Right forelimb (tissue), 1 donor: ENCODE results near the gene REV3L.
"Not testable (repeated sequence)": the region's sequence is repeated elsewhere in the genome, so short reads cannot be mapped to it uniquely, and the experiment has no call there.

Experiments
- DNase-seq: peaks from one replicate; pipeline ENCODE4 v3.0.0-alpha.2; 2018

Gene REV3L

DNA sequence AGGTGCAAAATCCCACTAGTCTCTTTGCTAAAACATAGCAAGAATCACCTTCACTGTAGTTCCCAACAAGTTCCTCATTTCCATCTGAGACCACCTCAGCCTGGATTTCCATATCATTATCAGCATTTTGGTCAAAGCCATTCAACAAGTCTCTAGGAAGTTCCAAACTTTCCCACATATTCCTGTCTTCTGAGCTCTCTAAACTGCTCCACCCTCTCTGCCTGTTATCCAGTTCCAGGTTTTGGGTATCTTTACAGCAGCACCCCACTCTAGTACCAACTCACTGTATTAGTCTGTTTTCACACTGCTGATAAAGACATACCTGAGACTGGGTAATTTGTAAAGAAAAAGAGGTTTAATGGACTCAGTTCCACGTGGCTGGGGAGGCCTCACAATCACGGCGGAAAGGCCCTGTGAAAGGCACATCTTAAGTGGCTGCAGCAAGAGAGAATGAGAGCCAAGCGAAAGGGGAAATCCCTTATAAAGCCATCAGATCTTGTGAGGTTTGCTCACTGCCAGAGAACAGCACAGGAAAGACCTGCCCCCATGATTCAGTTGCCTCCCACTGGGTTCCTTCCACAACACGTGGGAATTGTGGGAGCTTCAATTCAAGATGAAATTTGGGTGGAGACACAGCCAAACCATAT is 192.2 kb downstream of the REV3L start:
- DNase-seq: not testable (repeated sequence)

- DNase-seq: not testable (repeated sequence)
These were observed 198.7 kb downstream of the REV3L start for GRCh38 chr6:111284356-111284755.

- no peak for DNase-seq
These were observed 199.3 kb downstream of the REV3L start for GRCh38 chr6:111283707-111284106.

DNA sequence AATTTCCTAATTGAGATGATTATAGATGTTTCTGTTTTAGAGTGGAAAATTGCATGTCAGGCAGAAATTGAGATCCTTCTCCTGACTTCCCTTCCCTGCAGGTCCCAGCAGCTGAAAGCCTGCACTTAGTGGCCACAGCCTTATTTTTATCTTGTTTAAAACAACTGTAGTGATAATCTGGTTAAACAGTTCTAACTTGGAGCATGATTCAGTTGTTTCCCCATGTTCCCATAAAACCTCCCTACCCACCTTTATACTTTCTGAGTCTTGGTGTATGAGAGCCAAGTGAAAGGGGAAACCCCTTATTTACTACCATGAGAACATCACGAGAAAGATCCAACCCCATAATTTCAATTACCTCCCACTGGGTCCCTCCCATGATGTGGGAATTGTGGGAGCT is 200.5 kb downstream of the REV3L start:
- no peak for DNase-seq

DNA sequence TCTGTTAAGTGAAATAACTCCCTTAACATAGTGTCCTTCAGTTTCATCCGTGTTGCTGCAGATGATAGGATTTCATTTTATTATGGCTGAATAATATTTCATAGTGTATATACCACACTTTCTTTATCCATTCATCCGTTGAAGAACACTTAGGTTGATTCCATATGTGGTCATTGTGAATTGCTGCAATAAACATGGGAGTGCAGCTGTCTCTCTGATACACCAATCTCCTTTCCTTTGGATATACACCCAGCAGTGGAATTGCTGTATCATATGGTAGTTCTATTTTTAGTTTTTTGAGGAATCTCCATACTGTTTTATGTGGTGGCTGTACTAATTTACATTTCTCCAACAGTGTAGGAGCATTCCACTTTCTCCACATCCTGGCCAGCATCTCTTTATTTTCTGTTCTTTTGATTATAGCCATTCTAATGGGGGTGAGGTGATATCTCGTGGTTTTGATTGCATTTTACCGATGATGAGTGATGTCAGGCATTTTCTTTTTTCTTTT is 202.5 kb downstream of the REV3L start:
- DNase-seq: no peak

GRCh38 chr6:111278731-111279130 is 204.3 kb downstream of the REV3L start:
- DNase-seq: no peak

- no peak for DNase-seq
These were observed 205.2 kb downstream of the REV3L start for GRCh38 chr6:111277819-111278218.

DNA sequence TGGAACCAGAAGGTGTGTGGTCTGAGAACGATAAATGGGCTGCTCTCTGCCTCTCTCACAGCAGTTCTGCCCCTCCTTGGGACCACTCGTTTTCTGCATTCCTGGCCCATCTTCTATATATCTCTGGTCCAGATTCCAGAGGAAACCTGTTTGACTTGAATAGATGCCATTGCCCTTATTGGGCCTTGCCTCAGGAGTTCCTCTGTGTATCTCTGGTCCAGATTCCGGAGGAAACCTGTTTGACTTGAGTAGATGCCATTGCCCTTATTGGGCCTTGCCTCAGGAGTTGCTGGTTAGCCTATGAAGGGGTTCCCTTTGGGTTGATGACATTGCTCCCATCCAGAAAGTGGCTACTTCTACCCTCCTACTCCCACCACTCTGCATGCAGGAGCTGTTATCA is 206.3 kb downstream of the REV3L start:
- DNase-seq: no peak

- DNase-seq: no peak
These were observed 206.7 kb downstream of the REV3L start for GRCh38 chr6:111276335-111276734.

DNA sequence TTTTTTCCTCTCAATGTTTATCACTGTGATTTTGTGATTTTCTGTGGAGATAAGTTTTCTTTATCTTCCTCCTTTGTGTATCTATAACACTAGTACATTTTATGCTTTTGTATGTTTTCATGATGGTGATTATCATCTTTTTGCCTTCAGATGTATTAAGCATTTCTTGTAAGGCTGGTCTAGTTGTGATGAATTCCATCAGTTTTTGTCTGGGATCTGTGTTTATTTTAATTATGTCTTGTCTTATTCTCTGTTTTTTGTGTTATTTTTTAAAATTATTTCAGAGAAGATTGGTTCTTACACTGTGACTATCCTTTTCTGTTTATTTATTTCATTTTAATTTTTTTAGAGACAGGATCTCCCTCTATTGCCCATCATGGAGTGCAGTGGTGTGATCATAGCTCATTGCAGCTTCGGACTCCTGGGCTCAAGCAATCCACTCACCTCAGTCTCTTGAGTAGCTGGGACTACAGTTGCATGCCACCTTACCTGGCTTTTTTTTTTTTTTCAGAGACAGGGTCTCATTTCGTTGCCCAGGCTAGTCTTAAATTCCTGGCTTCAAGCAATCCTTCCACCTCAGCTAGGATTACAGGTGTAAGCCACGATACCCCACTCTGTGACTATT is 208.3 kb downstream of the REV3L start:
- DNase-seq: no peak

DNA sequence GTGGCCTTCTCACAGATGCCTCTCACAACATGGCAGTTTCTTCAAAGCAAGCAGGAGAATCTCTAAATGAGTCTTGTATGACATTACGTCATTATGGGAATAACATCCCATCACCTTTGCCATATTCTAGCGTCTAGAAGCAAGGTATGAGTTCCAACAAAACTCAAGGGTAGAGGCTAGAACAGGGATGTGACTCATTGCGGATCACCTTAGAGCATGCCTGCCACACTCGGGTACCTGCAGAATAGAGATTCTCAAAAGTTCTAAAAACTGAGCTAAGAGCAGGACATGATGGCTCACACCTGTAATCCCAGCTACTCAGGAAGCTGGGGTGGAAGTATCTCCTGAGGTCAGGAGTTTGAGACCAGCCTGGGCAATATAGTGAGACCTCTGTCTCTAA is 212.9 kb downstream of the REV3L start:
- DNase-seq: no peak

- no peak for DNase-seq
These were observed 213.5 kb downstream of the REV3L start for GRCh38 chr6:111269401-111269970.

DNA sequence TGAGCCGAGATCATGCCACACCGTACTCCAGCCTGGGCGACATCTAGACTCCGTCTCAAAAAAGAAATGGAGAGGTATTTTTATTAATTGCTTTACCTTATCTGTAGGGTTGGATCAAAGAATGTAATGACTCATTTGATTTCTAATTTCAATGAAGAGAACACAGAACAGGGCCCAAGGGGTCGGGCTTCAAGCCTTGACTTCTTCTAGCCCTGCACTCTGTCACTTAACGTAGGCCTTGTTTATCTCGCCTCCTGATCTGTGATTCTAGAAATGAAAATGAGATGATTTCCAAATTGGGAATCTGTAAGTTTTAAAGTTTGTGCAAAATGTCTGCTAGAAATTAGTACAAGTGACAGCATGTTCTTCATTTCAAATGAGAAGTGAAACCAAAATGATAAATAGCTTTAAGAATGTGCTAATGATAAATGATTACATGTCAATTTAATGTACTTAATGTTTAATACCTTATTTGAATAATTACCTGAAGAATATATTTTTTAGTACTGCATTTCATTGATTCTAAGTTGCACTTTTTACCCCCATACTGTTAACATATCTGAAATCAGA is 215.2 kb downstream of the REV3L start:
- DNase-seq: no peak

- no peak for DNase-seq
These were observed 216.7 kb downstream of the REV3L start for GRCh38 chr6:111266276-111266675.

- DNase-seq: no peak
These were observed 217.2 kb downstream of the REV3L start for GRCh38 chr6:111265842-111266241.

DNA sequence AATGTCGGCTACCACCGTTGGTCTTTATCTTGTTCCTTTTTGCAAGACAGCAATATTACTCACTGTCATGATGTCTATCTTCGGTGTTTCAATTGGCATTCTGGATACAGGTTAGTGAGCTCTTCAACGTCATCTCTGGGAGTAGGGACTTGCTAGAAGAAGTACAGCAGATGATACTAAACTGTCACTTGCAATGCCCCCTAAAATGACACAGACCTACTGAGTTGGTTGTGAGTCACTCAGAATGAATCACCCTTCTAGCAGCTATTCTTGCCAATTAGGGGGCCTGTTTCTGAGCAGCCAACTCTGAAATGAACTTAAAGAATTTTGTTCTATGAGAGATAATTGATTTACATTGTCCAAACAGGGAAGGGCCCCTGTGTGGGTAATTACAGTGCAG is 219.2 kb downstream of the REV3L start:
- DNase-seq: no peak

GRCh38 chr6:111260570-111261298 is 222.3 kb downstream of the REV3L start:
- DNase-seq: no peak

DNA sequence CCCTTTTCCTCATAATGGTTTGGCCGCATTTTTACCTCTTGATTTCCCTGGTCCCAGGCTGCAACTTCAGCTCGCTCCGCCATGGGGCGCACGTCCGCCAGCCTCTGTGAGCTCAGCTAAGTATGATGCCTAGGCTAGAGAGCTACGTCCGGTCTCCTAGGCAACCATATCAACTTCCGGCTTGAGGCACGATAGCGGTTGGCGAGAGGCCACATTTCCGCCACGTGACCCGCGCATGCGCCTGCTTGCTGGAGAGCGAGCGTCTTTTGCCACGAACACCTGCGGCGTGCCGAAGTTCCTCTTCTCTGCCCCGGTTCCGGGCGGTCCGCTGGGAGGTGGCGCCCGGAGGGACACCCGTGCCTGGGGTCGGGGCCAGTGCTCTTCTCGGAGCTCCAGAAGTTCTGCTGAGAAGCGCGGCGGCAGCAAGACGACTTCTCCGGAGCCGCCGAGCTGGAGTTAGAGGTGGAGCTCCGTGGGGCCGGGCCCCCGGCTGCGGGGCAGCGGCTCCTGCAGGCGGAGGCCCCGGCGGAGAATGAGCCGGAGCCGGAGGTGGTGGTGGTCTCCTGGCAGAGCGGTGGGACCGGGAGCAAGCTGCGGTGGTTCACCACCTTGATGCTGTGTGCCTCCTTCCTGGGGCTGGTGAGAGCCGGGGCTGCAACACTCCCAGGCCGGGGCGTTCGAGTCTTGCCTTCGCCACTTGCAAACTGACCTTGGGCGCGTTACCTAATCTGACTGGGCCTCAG is 223.8 kb downstream of the REV3L start:
- peak; percentile 99 for DNase-seq

GRCh38 chr6:111258615-111259088 is 224.4 kb downstream of the REV3L start:
- DNase-seq: no peak

DNA sequence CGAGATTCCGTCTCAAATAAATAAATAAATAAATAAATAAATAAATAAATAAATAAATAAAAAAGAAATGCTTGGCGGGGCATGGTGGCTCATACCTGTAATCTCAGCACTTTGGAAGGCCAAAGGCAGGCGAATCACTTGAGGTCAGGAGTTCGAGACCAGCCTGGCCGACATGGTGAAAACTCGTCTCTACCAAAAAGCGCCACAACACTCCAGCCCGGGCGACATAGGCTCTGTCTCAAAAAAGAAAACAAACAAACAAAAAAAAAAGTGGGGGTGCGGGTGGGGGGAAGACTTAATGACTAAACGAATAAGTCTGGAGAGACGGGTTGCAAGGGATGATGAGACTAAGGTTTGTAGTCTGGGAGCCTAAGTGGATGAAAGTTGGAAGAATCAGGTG is 225.0 kb downstream of the REV3L start:
- DNase-seq: no peak

GRCh38 chr6:111256646-111257045 is 226.4 kb downstream of the REV3L start:
- no peak for DNase-seq

GRCh38 chr6:111255838-111256237 is 227.2 kb downstream of the REV3L start:
- not testable (repeated sequence) for DNase-seq
